ENCODE results near the gene TRAF2.

- TF ChIP-seq POLR2A (IDR thresholded peaks at IDR 0.05; ENCODE audit: low read depth, low read length) (peak; percentile 86), POLR2AphosphoS5 (IDR thresholded peaks at IDR 0.05; ENCODE audit: low read depth, low read length) (peak; percentile 81), TAF1 (IDR thresholded peaks at IDR 0.05; ENCODE audit: borderline replicate concordance, low read depth, low read length) (peak; percentile 55; the same call in 1 of the 2 replicates)
Observed at GRCh38 chr9:136849038-136849959, 37.0 kb upstream of the TRAF2 start, which contains the start of gene PHPT1.

Measured in GM12892 (cell line).